Keratinocyte (primary cell): Measurements from ENCODE around the gene CYP4F8. TPM values are rescaled to one million over a fixed set of nuclear protein-coding genes. Genes with fewer than 3 reads are reported as not detected.

Source experiments
- DNase-seq: peaks from one replicate; pipeline ENCODE4 v3.0.0-alpha.2; 2011; ENCODE audit warnings: low read depth, missing footprints, low spot score
- FAIRE-seq: peaks from 2 replicates; lab custom pipeline; 2011; peaks lifted over from hg19 to GRCh38; lab: Jason Lieb, UNC
- H2AFZ ChIP-seq: 2 replicates; pipeline ENCODE4 v1.6.0; 2012; ENCODE audit warnings: low read length, control low read depth, inconsistent platforms; ENCODE audit not compliant: control insufficient read depth
- H3K27ac ChIP-seq: 2 replicates; pipeline ENCODE4 v1.5.1; 2011; ENCODE audit warnings: low read length; ENCODE audit not compliant: control insufficient read depth, insufficient read depth
- H3K27me3 ChIP-seq: 3 replicates; pipeline ENCODE4 v1.6.0; 2011; ENCODE audit warnings: low read length; ENCODE audit not compliant: control insufficient read depth, insufficient read depth; ENCODE audit errors: extremely low read depth
- H3K36me3 ChIP-seq, 2 experiments: 2 replicates in 1 of 2; 3 replicates in 1 of 2; pipeline ENCODE4 v1.5.1; 2011; ENCODE audit warnings: low read length in 2 of 2, mild to moderate bottlenecking in 1 of 2; ENCODE audit not compliant: control insufficient read depth in 2 of 2, insufficient read depth in 2 of 2; ENCODE audit errors: extremely low read depth in 1 of 2
- H3K4me1 ChIP-seq: 3 replicates; pipeline ENCODE4 v1.5.1; 2011; ENCODE audit warnings: low read length; ENCODE audit not compliant: control insufficient read depth, insufficient read depth; ENCODE audit errors: extremely low read depth
- H3K4me2 ChIP-seq: 3 replicates; pipeline ENCODE4 v1.6.0; 2011; ENCODE audit warnings: low read depth, low read length; ENCODE audit not compliant: control insufficient read depth, insufficient read depth; ENCODE audit errors: extremely low read depth
- H3K4me3 ChIP-seq, 3 experiments: fragments of 200-600 bp in 1 of 3; sonication (generic) in 1 of 3; 2 replicates in 2 of 3; 3 replicates in 1 of 3; pipeline ENCODE4 v1.5.1; 2011 to 2016; ENCODE audit warnings: low read length in 3 of 3, mild to moderate bottlenecking in 3 of 3, control low read depth in 2 of 3, inconsistent platforms in 1 of 3, low read depth in 1 of 3, mixed read lengths in 1 of 3, mixed run types in 1 of 3, moderate library complexity in 1 of 3; ENCODE audit not compliant: control insufficient read depth in 2 of 3, insufficient read depth in 2 of 3; ENCODE audit errors: extremely low read depth in 1 of 3
- H3K79me2 ChIP-seq: 2 replicates; pipeline ENCODE4 v1.6.0; 2012; ENCODE audit warnings: low read length; ENCODE audit not compliant: control insufficient read depth, insufficient read depth
- H3K9ac ChIP-seq: 3 replicates; pipeline ENCODE4 v1.6.0; 2011; ENCODE audit warnings: low read length; ENCODE audit not compliant: control insufficient read depth, insufficient read depth; ENCODE audit errors: extremely low read depth
- H3K9me1 ChIP-seq: 3 replicates; pipeline ENCODE4 v1.6.0; 2011; ENCODE audit warnings: low read length; ENCODE audit not compliant: control insufficient read depth, insufficient read depth; ENCODE audit errors: extremely low read depth
- H3K9me3 ChIP-seq: 2 replicates; pipeline ENCODE4 v1.5.1; 2012; ENCODE audit warnings: low read depth, low read length; ENCODE audit not compliant: control insufficient read depth
- H4K20me1 ChIP-seq: 3 replicates; pipeline ENCODE4 v1.6.0; 2011; ENCODE audit warnings: low read length; ENCODE audit not compliant: control insufficient read depth, insufficient read depth; ENCODE audit errors: extremely low read depth
- CTCF ChIP-seq, 3 experiments: IDR thresholded peaks in 1 of 3; conservative IDR thresholded peaks in 1 of 3; optimal IDR thresholded peaks in 1 of 3; 2 replicates in 2 of 3; 3 replicates in 1 of 3; pipeline versions ENCODE3 to v1.5.1; 2011; ENCODE audit warnings: low read length in 3 of 3, mild to moderate bottlenecking in 3 of 3, moderate library complexity in 2 of 3, control low read depth in 1 of 3, inconsistent platforms in 1 of 3; ENCODE audit not compliant: insufficient read depth in 2 of 3; ENCODE audit errors: extremely low read depth in 1 of 3
- EZH2 ChIP-seq: IDR thresholded peaks from one replicate; pipeline ENCODE4 v1.6.1; 2012; ENCODE audit warnings: inconsistent platforms, mild to moderate bottlenecking, low read length, moderate library complexity
- dilution Hi-C: fragments of 300-500 bp; cut with MboI; formaldehyde crosslinking; loops from one replicate; pipeline ENCODE4 v1.7.0; 2020; ENCODE audit warnings: low sequenced_read_pairs; ENCODE audit not compliant: extremely low pct_ligation_motif_present
- polyA plus RNA-seq, 5 experiments: library from polyadenylated mRNA; depleted of rRNA in 3 of 5; stranded (reverse) in 3 of 5; stranded (forward) in 1 of 5; unstranded in 1 of 5; fragments of >200 nt; gene quantifications; 1 replicate in 1 of 5; 2 replicates in 3 of 5; 3 replicates in 1 of 5; pipeline versions ENCODE4 v1.2.1 to v1.2.3, GENCODE V29; 2011 to 2012; ENCODE audit warnings: missing spikeins in 2 of 5, low read depth in 1 of 5, low replicate concordance in 1 of 5

Gene CYP4F8
- polyA plus RNA-seq, 1 donor (not counting 4 experiments of a cell fraction or from before 2014, with no cell fraction given), result not detected

- TF ChIP-seq CTCF (optimal IDR thresholded peaks at IDR 0.05 in 1 of 3, IDR thresholded peaks at IDR 0.05 in 1 of 3, conservative IDR thresholded peaks at IDR 0.05 in 1 of 3; ENCODE audit: extremely low read depth in 1 of 3, insufficient read depth in 2 of 3, low read length in 3 of 3) (no peak), EZH2 (no peak)
- Histone ChIP-seq H3K9me1 (no peaks in the 10 kb centered on the region), H2AFZ (no peak overlapping the region), H3K4me3 (no peak overlapping the region), H3K36me3 (no peaks in the 10 kb centered on the region), H3K4me1 (no peaks in the 10 kb centered on the region), H3K4me2 (no peak overlapping the region), H3K79me2 (no peaks in the 10 kb centered on the region), H3K27ac (no peak overlapping the region), H3K27me3 (no peaks in the 10 kb centered on the region), H3K9me3 (no peaks in the 10 kb centered on the region), H4K20me1 (no peaks in the 10 kb centered on the region), H3K9ac (no peak overlapping the region)
- dilution Hi-C loops, result no loop called here
- DNase-seq, result no peak
- FAIRE-seq, result no peak
These were observed 39.6 kb upstream of the CYP4F8 start for GRCh38 chr19:15575406-15575805.

- H3K4me3 ChIP-seq, result no peak overlapping the region
- FAIRE-seq (no peak), DNase-seq (no peak)
- no peaks in the 10 kb centered on the region for H3K36me3 ChIP-seq
- no peaks in the 10 kb centered on the region for H3K4me1 ChIP-seq
- dilution Hi-C loops, result no loop called here
- no peak overlapping the region for H3K27ac ChIP-seq
- no peaks in the 10 kb centered on the region for H3K9me1 ChIP-seq
- no peaks in the 10 kb centered on the region for H4K20me1 ChIP-seq
- H2AFZ ChIP-seq, result no peak overlapping the region
- no peaks in the 10 kb centered on the region for H3K27me3 ChIP-seq
- H3K9me3 ChIP-seq, result no peaks in the 10 kb centered on the region
- no peak overlapping the region for H3K9ac ChIP-seq
- no peak overlapping the region for H3K4me2 ChIP-seq
- TF ChIP-seq EZH2, result no peak
- no peak for TF ChIP-seq CTCF (optimal IDR thresholded peaks at IDR 0.05 in 1 of 3, IDR thresholded peaks at IDR 0.05 in 1 of 3, conservative IDR thresholded peaks at IDR 0.05 in 1 of 3; ENCODE audit: extremely low read depth in 1 of 3, insufficient read depth in 2 of 3, low read length in 3 of 3)
- H3K79me2 ChIP-seq, result no peaks in the 10 kb centered on the region
These were observed 38.4 kb upstream of the CYP4F8 start for GRCh38 chr19:15576526-15577156.
